ENCODE measurements around the gene HOXC11.

- TF ChIP-seq CTCF (IDR thresholded peaks at IDR 0.05) (no peak), ZFX (IDR thresholded peaks at IDR 0.05; ENCODE audit: borderline replicate concordance) (no peak)
Measured at GRCh38 chr12:53974084-53975063, 1.4 kb downstream of the HOXC11 start, which contains the start of gene HOTAIR.
